Kidney glomerular epithelial cell (primary cell): ENCODE results near the gene FJX1.
"Not testable (repeated sequence)": the region's sequence is repeated elsewhere in the genome, so short reads cannot be mapped to it uniquely, and the experiment has no call there.

Source experiments
- DNase-seq: peaks from one replicate; lab custom pipeline; 2025; lab: John Stamatoyannopoulos, UW

FJX1 gene

DNA sequence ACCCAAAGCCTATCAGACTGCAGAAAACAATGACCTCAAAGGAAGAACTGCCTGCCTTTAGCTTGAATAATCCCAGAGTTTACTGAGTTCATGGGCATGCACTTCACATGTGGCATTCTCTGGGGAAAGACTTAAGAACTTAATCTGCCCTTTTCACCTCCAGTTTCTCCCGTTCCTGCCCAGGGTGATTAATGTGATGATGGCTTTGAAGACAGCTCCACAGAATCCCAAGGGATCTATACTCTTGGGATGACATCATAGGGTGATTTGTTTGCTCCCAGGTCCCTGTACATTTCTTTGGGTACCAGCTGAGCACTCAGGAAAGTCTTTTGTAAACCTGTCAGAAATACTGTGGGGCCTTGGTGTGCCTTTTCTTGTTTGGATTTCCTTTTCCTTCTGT, 14.0 kb downstream of the FJX1 start:
- no peak for DNase-seq

DNA sequence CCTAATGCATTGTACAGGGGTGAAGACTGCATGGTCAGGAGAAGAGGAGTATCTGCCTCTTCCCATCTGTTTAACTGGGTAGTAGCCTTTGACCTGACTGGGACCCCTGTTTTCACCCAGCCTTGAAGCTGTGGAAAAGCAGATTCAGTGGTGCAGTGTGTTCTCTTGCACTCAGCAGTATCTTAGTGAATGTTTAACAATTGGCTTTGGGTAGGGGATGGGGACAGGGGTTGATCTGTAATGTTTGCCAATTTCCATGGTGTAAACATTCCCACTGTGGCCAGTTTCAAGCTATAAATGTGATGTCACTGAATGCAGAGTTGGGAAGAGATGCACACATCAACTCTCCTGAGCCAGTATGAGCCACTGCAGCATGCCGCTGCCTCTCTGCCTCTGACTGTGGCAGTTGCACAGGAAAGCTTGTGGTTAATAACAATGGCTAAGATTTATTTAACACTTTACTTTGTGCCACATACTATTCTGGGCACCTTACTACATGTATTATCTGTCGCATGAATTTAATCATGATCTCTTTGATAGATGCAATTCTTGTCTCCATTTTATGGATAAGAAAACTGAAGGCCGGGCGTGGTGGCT, 15.7 kb downstream of the FJX1 start:
- DNase-seq = no peak

DNA sequence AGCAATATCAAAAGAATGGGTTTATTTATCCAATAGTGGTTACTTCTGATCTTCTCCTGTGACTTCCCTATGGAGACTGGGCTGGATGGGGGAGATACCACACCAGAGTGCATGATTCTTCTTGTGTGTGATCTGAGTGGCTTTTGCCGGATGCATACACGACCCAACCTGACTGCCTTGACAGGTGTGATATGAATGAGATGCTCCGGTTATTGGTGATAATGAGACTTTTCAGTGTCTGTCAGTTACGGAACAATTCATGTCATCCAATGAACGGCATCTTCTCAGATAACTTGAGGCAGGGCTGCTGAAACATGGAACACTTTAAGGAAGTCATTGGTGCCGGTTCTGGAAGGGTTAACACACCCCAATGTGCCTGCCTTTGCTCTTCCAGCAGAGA, 17.7 kb downstream of the FJX1 start:
- no peak for DNase-seq

DNA sequence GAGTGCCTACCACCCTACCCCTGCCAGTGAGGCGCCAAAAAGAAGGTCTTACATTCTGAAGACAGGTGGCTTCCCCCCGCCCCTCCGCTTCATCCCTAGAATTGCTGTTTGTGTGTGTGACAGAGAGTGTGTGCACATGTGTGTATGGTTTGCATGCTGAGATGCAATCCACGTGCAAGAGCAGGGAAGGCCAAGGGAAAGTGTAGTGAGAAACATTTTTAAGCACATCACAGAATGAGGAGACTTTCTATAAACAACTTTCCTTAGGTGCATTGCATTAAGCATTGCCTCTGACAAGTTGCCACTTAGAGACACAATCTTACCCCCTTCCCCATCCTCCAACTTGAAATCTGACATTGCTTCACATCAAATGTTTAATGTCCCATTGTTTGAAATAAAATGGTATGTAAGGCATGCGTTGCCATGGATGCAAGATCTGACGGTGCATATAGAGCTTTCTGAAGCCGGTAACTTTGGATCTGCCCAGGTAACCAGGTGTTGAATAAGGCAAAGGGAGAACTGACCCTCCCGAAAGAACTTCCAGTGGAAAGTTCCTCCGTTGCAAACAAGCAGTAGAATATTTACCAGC, 21.4 kb downstream of the FJX1 start:
- no peak for DNase-seq

DNA sequence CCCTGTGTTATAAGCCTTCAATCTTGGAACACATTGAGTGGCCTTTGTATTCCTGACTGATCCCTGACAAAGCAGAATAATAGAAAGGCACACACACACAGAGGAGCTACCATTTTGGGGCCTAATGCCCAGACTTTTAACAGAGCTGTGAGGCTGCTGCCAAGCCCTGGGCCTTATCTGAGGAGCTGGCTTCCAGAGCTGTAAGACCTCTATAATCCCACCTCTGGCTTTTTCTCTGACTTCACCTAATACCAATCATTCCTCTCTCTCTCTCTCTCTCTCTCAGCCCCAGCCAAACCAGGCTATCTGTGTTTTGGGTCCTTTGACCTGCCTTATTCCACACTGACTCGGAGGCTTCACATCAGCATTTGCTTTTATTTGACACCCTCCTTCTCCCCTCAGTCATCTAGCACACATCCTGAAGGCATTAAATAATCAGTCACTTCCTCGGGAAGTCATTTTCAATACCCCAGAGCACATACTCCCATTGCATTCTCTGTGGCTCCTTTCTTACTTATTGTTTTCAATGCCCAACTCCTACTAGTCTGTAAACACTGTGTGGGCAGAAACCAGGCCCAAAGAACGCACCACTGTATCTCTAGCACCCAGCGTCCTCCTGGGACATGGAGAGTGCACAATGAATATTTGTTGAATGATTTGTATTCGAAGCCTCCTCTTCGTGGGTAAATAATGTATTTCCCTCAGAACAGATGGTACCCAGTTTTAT, 23.1 kb downstream of the FJX1 start:
- DNase-seq = no peak

DNA sequence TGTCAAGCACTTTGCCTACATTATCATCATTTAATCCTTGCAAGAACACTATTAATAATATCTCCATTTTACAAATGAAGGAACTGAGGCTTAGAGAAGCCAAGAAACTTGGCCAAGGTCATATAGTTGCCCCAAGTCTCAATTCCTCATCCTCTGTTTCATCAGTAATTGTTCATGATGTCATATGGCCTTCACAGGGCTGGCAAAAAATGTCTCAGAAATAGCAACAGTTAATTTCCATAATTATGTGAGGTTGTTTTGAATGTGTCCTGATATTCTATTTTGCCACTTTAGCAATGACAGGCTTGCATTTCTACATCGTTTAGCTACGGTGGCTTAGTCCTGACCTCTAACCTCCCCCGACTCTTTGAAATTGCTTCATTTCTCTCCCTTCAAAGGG, 23.7 kb downstream of the FJX1 start:
- DNase-seq = no peak

DNA sequence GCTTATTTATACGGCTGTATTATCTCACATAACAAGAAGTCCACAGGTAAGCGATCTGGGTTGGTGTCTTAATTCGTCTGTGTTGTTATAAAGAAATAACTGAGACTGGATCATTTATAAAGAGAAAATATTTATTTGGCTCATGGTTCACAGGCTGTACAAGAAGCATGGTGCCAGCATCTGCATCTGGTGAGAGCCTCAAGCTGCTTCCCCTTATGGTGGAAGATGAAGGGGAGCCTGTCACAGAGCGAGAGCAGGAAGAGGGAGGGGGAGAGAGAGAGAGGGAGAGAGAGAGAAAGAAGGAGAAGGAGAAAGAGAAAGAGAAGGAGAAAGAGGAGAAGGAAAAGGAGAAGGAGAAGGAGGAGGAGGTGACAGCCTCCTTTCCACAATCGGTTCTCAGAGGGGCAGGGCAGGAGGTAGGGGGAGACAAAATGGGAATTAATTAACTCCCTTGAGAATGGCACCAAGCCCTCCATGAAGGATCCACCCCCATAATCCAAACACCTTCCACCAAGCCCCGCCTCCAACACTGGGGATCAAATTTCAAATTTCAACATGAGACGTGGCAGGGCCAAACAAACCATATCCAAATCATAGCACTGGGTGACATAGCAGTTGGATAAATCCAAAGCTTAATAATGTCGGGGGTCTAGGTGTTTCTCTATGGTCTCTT, 29.3 kb downstream of the FJX1 start:
- no peak for DNase-seq

DNA sequence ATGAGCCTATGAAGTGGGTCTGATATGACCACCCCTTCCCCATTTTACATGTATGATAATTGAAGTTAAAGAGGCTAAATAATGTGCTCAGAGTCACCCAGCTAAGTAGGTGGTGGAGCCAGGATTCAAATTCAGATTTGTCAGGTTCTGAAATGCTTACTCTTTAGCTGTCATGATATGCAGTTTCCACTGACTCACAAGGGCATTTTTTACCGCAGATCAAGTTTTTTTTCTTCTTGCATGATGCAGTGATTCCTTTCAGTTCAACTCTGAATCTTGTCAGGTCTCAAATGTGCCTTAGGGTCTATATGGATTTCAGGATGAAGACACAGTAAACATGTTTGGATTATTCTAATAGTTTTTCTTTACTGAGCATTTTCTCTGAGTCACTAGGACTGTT, 31.7 kb downstream of the FJX1 start:
- DNase-seq = no peak

DNA sequence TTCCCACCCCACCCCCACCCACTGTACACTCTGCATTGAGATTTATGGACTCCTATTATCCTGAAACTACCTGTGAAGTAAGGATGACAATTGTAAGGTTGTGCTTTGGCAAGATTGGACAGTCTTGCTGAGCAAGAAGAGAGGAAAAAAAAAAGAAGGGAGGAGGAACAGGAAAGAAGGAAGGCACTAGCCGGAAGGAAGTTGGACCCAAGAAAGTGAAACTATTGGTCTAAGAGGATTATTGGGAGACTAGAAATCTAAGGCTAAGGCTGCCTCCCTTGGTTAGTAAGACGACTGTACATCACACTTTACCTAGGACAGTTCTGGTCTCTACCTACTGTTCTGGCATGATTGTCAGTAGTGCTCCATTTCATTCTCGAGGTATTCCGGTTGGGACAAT, 32.2 kb downstream of the FJX1 start:
- DNase-seq = no peak

DNA sequence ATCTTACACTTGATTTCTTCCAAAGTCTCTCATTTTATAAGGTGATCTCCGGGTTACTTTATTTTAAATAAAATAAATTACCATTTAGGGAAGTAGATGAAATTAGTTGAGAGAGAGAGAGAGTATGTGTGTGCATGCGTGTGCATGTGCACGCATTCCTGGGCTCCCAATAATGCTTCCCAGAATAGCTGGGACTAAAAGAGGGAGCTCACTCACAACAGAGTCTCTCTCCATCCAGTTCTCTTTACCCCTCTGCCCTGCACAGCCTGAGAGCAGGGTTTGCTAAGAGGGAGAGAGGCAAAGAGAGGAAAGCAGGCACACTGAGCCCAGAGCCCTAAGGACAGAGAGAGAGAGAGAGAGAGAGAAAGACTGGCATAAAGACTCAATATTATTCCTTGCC, 33.0 kb downstream of the FJX1 start:
- no peak for DNase-seq

DNA sequence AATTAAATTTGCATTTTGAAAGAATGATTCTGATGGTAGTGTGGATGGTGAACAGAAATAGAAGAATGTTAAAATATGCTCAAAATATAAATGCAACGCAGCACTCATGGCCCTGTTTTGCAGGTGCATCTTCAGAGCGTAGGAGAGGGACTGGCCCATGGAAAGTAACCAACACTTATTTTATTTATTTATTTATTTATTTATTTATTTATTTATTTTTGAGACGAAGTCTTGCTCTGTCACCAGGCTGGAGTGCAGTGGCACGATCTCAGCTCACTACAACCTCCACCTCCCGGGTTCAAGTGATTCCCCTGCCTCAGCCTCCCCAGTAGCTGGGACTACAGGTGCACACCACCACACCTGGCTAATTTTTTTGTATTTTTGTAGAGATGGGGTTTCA, 34.5 kb downstream of the FJX1 start:
- not testable (repeated sequence) for DNase-seq

DNA sequence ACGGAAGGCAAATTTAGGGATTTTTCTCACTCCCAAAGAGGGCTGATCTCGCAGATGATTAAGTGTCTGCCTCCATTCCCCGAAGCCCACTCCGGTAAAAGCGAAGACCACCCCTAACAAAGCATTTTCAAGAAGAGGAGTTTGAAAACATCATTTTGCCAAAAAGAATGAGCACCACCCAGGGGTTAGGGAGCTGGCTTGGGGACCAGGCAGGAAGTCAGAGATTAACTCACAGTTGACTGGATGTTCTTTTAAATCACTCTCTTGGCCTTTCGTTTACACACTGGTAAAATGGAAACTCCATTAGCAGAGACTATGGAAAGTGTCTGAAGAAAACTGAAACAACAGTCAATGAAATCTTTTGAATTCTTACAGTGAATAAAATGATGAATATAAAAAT, 36.5 kb downstream of the FJX1 start:
- DNase-seq = no peak

DNA sequence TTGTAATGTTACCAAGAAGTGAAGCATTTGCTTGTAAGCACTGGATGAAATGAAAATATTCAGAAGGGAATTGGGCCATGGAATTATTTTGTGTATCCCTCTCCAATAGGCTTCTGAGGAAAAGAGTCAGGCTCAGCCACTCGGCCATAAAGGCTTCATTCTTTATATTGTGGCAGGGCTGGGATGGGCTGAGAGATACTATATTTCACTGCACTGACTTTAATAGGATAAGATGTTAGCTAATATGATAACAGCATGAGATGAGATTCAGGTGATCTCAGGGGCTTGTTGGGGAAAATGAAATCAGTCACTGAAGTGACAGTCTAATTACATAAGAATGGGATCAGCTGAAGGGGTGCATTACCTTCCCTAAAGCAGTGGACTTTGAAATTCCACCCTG, 37.0 kb downstream of the FJX1 start:
- no peak for DNase-seq

DNA sequence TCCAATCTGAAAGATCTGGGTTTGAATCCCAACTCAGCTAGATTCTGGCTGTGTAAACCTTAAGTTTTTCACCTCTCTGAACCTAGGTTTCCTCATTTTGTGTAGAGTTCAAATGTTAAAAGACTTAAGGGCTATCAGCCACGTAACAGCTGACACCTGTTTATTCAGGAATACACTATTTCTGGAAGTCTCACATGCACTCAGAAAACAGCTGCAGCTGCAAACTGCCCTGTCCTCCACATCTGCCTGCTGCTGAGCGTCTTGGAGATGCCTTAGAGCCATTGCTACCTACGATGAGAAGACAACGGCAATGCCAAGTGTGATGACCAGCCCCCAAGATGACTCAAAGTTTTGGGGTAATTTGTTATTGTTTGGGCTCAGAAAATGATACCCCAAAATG, 37.6 kb downstream of the FJX1 start:
- no peak for DNase-seq

DNA sequence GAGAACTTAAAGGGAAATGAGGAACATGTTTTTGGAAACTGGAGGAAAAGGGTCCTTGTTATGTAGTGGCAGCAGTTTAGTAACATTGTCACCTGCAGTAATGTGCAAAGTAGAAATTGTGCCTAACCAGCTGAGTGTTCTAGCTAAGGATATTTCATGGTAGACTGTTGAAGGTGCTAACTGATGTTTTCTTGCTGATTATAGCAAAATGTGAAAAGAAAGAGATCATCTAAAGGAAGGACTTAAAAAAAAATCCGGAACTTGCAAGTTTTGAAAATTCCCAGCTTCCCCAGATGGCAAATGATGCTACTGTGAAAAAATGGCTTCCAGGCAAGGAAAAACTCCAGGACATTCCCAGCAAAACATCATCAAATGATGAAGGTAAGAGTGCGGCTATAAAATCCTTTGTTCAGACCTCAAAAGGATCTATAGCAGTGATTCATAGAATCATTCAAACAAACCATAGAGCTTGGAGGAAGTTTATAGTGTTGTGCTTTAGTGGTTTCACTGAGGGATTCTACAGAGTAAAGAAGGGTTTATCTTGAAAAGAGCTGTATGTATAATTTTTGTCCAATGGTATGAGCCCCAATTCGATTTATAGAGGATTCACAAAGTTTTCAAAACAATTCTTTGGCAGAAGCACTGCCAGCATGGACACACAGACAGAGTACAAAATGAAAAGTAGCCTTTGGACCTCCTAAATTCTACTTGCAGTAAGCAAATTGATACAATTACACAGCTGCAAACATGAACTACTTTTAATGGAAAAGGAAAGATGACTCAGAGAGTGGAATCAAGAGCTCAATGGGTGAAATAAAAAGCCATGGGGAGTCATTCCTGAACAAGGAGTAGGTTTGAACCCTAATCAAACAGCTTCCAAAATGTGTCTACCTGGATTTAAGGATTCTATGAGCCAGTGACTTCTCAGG, 40.0 kb downstream of the FJX1 start:
- DNase-seq = no peak

DNA sequence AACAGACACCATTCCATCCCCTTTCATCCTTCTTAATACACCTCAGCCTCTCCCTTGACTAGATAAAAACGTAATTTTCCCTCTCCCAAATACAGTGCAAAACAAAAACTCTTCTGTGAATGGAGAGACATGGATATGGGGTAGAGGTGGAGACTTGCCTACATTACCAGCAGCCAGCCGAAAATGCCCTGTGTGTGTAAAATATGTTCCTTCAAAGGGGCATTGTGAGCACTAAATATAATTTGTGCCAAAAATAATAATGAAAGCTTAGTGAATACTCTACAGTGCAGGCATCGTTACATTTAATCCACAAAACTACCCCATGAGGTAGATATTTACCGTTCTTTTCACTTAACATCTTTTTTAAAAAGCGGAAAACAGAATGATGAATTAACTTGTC, 43.3 kb downstream of the FJX1 start:
- no peak for DNase-seq

DNA sequence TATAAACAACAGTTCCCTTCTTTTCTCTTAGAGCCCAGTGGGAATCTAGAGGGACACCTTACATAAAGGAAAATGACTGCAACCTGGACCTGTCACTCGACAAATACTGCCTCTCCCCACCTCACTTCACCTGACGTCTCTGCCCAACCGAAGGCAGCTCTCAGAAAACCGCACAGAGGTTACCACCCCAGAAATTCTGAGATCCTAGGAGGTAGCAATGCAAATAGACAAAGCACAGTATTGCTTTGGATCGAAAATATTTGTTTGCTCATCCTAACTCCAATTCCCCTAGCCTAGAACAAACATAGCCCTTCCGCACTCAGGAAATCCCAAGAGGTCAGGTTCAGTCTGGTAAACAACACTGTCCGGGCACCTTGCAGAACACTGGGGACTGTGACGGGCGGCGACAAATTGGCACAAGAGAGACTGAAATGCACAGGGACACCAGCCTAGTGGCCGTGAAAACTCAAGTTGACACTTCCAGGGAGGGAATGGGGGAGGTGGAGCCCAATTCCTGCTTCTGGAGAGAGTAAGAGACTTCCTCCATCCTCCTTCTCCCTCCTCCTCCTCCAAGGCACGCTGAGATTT, 43.9 kb downstream of the FJX1 start:
- DNase-seq = no peak

DNA sequence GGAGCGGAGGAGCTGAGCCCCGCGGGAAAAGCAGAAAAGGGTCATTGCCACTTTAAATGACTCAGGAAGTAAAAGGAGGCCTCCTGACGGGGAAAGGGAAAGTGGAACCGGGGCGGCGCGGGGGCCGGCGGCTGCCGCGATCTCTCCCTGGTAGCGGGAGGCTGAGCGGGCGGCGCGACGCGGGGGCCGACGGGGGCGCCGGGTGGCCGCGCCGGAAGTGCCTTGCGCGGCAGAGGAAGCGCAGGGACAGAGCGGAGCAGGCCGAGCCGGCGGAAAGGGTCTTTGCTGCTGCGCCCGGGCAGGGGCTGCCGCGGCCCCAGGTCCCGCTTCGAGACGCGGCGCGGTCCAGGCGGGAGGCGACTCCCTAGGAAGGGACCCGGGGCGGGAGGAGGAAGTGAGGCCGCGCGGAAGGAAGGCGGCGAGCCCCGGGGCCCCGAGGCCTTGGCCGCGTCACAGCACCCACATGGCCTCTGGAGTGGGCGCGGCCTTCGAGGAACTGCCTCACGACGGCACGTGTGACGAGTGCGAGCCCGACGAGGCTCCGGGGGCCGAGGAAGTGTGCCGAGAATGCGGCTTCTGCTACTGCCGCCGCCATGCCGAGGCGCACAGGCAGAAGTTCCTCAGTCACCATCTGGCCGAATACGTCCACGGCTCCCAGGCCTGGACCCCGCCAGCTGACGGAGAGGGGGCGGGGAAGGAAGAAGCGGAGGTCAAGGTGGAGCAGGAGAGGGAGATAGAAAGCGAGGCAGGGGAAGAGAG, 44.6 kb downstream of the FJX1 start, which contains the start of gene TRIM44:
Gene TRIM44, plus strand, starts transcription at position 127 of the 759 bp plus-strand sequence. Its CDS starts 337 bp downstream, at position 464.
- peak; percentile 77 for DNase-seq

DNA sequence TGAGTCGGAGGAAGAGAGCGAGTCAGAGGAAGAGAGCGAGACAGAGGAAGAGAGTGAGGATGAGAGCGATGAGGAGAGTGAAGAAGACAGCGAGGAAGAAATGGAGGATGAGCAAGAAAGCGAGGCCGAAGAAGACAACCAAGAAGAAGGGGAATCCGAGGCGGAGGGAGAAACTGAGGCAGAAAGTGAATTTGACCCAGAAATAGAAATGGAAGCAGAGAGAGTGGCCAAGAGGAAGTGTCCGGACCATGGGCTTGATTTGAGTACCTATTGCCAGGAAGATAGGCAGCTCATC, 45.1 kb downstream of the FJX1 start:
- DNase-seq = no peak

DNA sequence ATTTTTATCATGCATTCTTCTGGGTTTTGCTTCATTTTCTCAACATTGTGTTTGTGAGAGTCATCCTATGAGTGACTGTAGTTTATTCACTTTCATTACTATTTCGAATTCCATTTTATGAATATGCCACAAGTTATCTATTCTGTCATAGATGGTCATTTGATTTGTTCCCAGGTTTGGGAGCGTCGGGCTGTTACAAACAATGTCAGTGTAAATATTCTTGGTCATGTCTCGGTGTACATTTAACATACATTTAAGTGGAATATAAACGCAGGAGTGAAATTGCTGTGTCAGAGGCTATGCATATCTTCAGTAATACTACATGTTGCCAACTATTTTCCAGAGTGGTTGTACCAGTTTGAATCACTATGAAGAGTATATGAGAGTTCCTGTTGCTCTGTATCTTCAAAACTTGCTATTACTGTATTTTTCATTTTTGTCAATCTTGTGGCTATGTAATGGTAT, 46.7 kb downstream of the FJX1 start:
- no peak for DNase-seq

DNA sequence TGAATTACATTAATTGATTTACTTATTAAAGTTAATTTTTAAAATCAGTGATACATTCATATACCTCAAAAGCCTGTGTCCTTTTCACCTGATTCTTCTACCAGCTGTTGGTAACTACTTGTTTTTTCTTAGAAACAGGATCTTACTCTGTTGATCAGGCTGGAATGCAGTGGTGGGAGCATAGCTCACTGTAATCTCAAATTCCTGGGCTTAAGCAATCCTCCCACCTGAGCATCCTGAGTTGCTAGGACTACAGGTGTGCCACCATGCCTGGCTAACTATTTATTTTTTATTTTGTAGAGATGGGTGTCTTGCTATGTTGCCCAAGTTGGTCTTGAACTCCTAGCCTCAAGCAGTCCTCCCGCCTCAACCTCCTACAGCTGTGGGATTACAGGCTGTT, 49.0 kb downstream of the FJX1 start:
- no peak for DNase-seq
